GM23338 (cell line): ENCODE measurements around the gene RHOV. TPM values are rescaled to one million over a fixed set of nuclear protein-coding genes. Genes with fewer than 3 reads are reported as not detected.

Experiments used
- ATAC-seq: fragments of 200-7000 bp; cut with Tn5 transposase; 3 replicates; pipeline ENCODE4 v1.9.1; 2020
- DNase-seq: peaks from one replicate; pipeline ENCODE4 v3.0.0-alpha.2; 2015; ENCODE audit warnings: low spot score
- H2AFZ ChIP-seq: fragments of 200-600 bp; sonication (generic); 2 replicates; pipeline ENCODE4 v1.8.0; 2016; ENCODE audit warnings: antibody characterized with exemption, mild to moderate bottlenecking, moderate library complexity
- H3F3A ChIP-seq: fragments of 200-600 bp; sonication (generic); replicated peaks from 2 replicates; pipeline ENCODE4 v1.8.0; 2017; ENCODE audit warnings: antibody characterized with exemption, mixed run types, low read depth
- H3K27ac ChIP-seq: fragments of 200-600 bp; sonication (generic); 2 replicates; pipeline ENCODE4 v1.6.1; 2016; ENCODE audit warnings: low read depth
- H3K27me3 ChIP-seq: fragments of 200-600 bp; sonication (generic); 2 replicates; pipeline ENCODE4 v1.8.0; 2016; ENCODE audit warnings: mild to moderate bottlenecking, mixed run types, moderate library complexity; ENCODE audit not compliant: insufficient read depth
- H3K36me3 ChIP-seq: fragments of 200-600 bp; sonication (generic); 2 replicates; pipeline ENCODE4 v1.8.0; 2016; ENCODE audit warnings: mild to moderate bottlenecking; ENCODE audit not compliant: insufficient read depth
- H3K4me1 ChIP-seq: fragments of 200-600 bp; sonication (generic); 2 replicates; pipeline ENCODE4 v1.8.0; 2016; ENCODE audit warnings: mild to moderate bottlenecking, moderate library complexity; ENCODE audit not compliant: insufficient read depth
- H3K4me2 ChIP-seq: fragments of 200-600 bp; sonication (generic); 2 replicates; pipeline ENCODE4 v1.7.1; 2017; ENCODE audit warnings: mixed run types
- H3K4me3 ChIP-seq: fragments of 200-600 bp; sonication (generic); 2 replicates; pipeline ENCODE4 v1.6.1; 2016; ENCODE audit warnings: mixed run types
- H3K79me2 ChIP-seq: fragments of 200-600 bp; sonication (generic); replicated peaks from 2 replicates; pipeline ENCODE4 v1.8.0; 2017; ENCODE audit warnings: mild to moderate bottlenecking; ENCODE audit not compliant: insufficient read depth
- H3K9me2 ChIP-seq: fragments of 200-600 bp; sonication (generic); 2 replicates; pipeline ENCODE4 v1.8.0; 2017; ENCODE audit not compliant: insufficient read depth
- H4K20me1 ChIP-seq: fragments of 200-600 bp; sonication (generic); replicated peaks from 2 replicates; pipeline ENCODE4 v1.8.0; 2017; ENCODE audit warnings: mild to moderate bottlenecking; ENCODE audit not compliant: insufficient read depth
- H3K27ac Mint-ChIP-seq: 2 replicates; pipeline ENCODE4 v1.8.0; 2020; ENCODE audit warnings: inconsistent platforms, mild to moderate bottlenecking, moderate library complexity, mixed read lengths
- H3K27me3 Mint-ChIP-seq: 3 replicates; pipeline ENCODE4 v1.8.0; 2022; ENCODE audit warnings: low read depth, mild to moderate bottlenecking, moderate library complexity, mixed read lengths, inconsistent platforms; ENCODE audit not compliant: insufficient read depth, poor library complexity
- H3K36me3 Mint-ChIP-seq: 3 replicates; pipeline ENCODE4 v1.8.0; 2021; ENCODE audit warnings: low read depth, mild to moderate bottlenecking, inconsistent platforms, moderate library complexity, mixed read lengths
- H3K4me1 Mint-ChIP-seq: 3 replicates; pipeline ENCODE4 v1.8.0; 2020; ENCODE audit warnings: mild to moderate bottlenecking, inconsistent platforms, mixed read lengths
- H3K4me3 Mint-ChIP-seq: 3 replicates; pipeline ENCODE4 v1.8.0; 2021; ENCODE audit warnings: moderate library complexity, mild to moderate bottlenecking, inconsistent platforms, mixed read lengths
- H3K9me3 Mint-ChIP-seq: 3 replicates; pipeline ENCODE4 v1.8.0; 2020; ENCODE audit warnings: moderate library complexity, mild to moderate bottlenecking, inconsistent platforms, mixed read lengths
- EZH2 ChIP-seq: fragments of 200-600 bp; sonication (generic); IDR thresholded peaks from one replicate; pipeline ENCODE4 v1.8.0; 2017; ENCODE audit warnings: antibody characterized with exemption, mild to moderate bottlenecking, low read depth; ENCODE audit not compliant: unreplicated experiment
- EZH2phosphoT487 ChIP-seq: fragments of 200-600 bp; sonication (generic); IDR thresholded peaks from one replicate; pipeline ENCODE4 v1.8.1; 2018; ENCODE audit warnings: antibody characterized with exemption; ENCODE audit not compliant: unreplicated experiment
- JUNB ChIP-seq: IDR thresholded peaks from one replicate; pipeline ENCODE4 v1.6.1; 2016; ENCODE audit warnings: antibody characterized with exemption; ENCODE audit not compliant: unreplicated experiment
- NANOG ChIP-seq: IDR thresholded peaks from 2 replicates; pipeline ENCODE4 v1.6.1; 2016; ENCODE audit warnings: antibody characterized with exemption, borderline replicate concordance
- POLR2AphosphoS5 ChIP-seq: IDR thresholded peaks from 2 replicates; pipeline ENCODE4 v1.6.1; 2016; ENCODE audit warnings: antibody characterized with exemption, low read depth
- REST ChIP-seq: IDR thresholded peaks from one replicate; pipeline ENCODE4 v1.6.1; 2018; ENCODE audit warnings: antibody characterized with exemption; ENCODE audit not compliant: unreplicated experiment
- STAT1 ChIP-seq: IDR thresholded peaks from one replicate; pipeline ENCODE4 v1.6.1; 2016; ENCODE audit warnings: antibody characterized with exemption; ENCODE audit not compliant: unreplicated experiment
- ZNF114 ChIP-seq: fragments of 250-450 bp; sonication (Bioruptor Pico); IDR thresholded peaks from 2 replicates; pipeline ENCODE4 v1.5.0; 2020; ENCODE audit warnings: mild to moderate bottlenecking, moderate library complexity
- ZNF331 ChIP-seq: fragments of 250-450 bp; sonication (Bioruptor Pico); IDR thresholded peaks from 2 replicates; pipeline ENCODE4 v1.5.0; 2020; ENCODE audit warnings: low read depth, mild to moderate bottlenecking, moderate library complexity
- polyA plus RNA-seq: library from polyadenylated mRNA; unstranded; fragments of >200 nt; fragmentation: Nextera tagmentation; extraction: Ambion mirVana; gene quantifications from 2 replicates; pipeline ENCODE4 v1.2.1, GENCODE V29; 2016
- total RNA-seq: library from RNA; depleted of rRNA; stranded (reverse); fragments of >200 nt; shearing (Covaris generic); gene quantifications from 2 replicates; pipeline ENCODE4 v1.2.3, GENCODE V29; 2014
- TF ChIP-seq, protein P1 (sequence below): fragments of 250-450 bp; sonication (Bioruptor Pico); IDR thresholded peaks from 2 replicates; pipeline ENCODE4 v1.5.0; 2020; ENCODE audit warnings: mild to moderate bottlenecking, moderate library complexity
- TF ChIP-seq, protein P2 (sequence below), 2 experiments: fragments of 200-600 bp in 1 of 2; sonication (generic) in 1 of 2; conservative IDR thresholded peaks; 2 replicates each; pipeline versions ENCODE4 v1.5.1 to v1.6.1; 2016 to 2017; ENCODE audit warnings: antibody characterized with exemption in 2 of 2, low read depth in 2 of 2, mild to moderate bottlenecking in 2 of 2, moderate library complexity in 1 of 2
- TF ChIP-seq, protein P3 (sequence below): IDR thresholded peaks from 2 replicates; pipeline ENCODE4 v1.6.1; 2016; ENCODE audit warnings: antibody characterized with exemption

Gene RHOV
- total and polyA plus RNA-seq, 2 experiments from 2014 or later = 4.4 to 4.7 TPM

DNA sequence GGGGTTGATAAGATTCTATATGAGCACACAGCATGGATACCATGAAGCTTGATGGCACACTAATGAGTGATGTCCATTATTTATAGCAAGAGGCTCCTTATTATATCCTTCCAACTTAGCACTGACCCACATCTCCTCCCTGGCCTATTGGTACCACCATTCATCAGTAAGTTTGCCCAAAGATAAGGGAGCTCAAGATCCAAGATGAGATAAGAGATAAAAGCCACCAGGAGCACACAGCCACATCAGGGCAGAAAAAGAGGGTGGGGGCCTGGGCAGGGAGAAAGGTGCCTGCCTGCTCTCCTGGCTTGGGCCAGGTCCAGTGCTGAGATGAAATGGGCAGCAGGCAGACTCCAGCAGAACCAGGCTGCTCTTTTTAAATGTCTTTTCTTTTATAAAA lies 41.1 kb downstream of the RHOV start (continued):
- TF ChIP-seq, protein P1, sequence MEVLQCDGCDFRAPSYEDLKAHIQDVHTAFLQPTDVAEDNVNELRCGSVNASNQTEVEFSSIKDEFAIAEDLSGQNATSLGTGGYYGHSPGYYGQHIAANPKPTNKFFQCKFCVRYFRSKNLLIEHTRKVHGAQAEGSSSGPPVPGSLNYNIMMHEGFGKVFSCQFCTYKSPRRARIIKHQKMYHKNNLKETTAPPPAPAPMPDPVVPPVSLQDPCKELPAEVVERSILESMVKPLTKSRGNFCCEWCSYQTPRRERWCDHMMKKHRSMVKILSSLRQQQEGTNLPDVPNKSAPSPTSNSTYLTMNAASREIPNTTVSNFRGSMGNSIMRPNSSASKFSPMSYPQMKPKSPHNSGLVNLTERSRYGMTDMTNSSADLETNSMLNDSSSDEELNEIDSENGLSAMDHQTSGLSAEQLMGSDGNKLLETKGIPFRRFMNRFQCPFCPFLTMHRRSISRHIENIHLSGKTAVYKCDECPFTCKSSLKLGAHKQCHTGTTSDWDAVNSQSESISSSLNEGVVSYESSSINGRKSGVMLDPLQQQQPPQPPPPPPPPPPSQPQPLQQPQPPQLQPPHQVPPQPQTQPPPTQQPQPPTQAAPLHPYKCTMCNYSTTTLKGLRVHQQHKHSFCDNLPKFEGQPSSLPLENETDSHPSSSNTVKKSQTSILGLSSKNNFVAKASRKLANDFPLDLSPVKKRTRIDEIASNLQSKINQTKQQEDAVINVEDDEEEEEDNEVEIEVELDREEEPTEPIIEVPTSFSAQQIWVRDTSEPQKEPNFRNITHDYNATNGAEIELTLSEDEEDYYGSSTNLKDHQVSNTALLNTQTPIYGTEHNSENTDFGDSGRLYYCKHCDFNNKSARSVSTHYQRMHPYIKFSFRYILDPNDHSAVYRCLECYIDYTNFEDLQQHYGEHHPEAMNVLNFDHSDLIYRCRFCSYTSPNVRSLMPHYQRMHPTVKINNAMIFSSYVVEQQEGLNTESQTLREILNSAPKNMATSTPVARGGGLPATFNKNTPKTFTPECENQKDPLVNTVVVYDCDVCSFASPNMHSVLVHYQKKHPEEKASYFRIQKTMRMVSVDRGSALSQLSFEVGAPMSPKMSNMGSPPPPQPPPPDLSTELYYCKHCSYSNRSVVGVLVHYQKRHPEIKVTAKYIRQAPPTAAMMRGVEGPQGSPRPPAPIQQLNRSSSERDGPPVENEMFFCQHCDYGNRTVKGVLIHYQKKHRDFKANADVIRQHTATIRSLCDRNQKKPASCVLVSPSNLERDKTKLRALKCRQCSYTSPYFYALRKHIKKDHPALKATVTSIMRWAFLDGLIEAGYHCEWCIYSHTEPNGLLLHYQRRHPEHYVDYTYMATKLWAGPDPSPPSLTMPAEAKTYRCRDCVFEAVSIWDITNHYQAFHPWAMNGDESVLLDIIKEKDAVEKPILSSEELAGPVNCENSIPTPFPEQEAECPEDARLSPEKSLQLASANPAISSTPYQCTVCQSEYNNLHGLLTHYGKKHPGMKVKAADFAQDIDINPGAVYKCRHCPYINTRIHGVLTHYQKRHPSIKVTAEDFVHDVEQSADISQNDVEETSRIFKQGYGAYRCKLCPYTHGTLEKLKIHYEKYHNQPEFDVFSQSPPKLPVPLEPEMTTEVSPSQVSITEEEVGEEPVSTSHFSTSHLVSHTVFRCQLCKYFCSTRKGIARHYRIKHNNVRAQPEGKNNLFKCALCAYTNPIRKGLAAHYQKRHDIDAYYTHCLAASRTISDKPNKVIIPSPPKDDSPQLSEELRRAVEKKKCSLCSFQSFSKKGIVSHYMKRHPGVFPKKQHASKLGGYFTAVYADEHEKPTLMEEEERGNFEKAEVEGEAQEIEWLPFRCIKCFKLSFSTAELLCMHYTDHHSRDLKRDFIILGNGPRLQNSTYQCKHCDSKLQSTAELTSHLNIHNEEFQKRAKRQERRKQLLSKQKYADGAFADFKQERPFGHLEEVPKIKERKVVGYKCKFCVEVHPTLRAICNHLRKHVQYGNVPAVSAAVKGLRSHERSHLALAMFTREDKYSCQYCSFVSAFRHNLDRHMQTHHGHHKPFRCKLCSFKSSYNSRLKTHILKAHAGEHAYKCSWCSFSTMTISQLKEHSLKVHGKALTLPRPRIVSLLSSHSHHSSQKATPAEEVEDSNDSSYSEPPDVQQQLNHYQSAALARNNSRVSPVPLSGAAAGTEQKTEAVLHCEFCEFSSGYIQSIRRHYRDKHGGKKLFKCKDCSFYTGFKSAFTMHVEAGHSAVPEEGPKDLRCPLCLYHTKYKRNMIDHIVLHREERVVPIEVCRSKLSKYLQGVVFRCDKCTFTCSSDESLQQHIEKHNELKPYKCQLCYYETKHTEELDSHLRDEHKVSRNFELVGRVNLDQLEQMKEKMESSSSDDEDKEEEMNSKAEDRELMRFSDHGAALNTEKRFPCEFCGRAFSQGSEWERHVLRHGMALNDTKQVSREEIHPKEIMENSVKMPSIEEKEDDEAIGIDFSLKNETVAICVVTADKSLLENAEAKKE = no peak

- Histone ChIP-seq H3K27me3 (no peaks in the 10 kb centered on the region), H3K4me3 (no peak overlapping the region), H2AFZ (no peak overlapping the region), H3K36me3 (no peaks in the 10 kb centered on the region), H3K27ac (no peak overlapping the region), H3F3A (no peaks in the 10 kb centered on the region), H4K20me1 (no peaks in the 10 kb centered on the region), H3K79me2 (no peaks in the 10 kb centered on the region), H3K4me1 (no peaks in the 10 kb centered on the region), H3K4me2 (no peak overlapping the region), H3K9me2 (no peaks in the 10 kb centered on the region)
- DNase-seq (no peak), ATAC-seq (no peak)
- Mint-ChIP-seq H3K27ac (no peak overlapping the region), H3K4me3 (no peak overlapping the region), H3K36me3 (no peaks in the 10 kb centered on the region; the same call in 2 of the 3 replicates), H3K4me1 (peaks cover 6% of the 10 kb centered on the region; the same call in 2 of the 3 replicates), H3K27me3 (no peaks in the 10 kb centered on the region), H3K9me3 (no peaks in the 10 kb centered on the region)
- no peak for TF ChIP-seq JUNB
- TF ChIP-seq ZNF331 = no peak
- TF ChIP-seq STAT1 = no peak
- TF ChIP-seq, protein P2, sequence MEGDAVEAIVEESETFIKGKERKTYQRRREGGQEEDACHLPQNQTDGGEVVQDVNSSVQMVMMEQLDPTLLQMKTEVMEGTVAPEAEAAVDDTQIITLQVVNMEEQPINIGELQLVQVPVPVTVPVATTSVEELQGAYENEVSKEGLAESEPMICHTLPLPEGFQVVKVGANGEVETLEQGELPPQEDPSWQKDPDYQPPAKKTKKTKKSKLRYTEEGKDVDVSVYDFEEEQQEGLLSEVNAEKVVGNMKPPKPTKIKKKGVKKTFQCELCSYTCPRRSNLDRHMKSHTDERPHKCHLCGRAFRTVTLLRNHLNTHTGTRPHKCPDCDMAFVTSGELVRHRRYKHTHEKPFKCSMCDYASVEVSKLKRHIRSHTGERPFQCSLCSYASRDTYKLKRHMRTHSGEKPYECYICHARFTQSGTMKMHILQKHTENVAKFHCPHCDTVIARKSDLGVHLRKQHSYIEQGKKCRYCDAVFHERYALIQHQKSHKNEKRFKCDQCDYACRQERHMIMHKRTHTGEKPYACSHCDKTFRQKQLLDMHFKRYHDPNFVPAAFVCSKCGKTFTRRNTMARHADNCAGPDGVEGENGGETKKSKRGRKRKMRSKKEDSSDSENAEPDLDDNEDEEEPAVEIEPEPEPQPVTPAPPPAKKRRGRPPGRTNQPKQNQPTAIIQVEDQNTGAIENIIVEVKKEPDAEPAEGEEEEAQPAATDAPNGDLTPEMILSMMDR (conservative IDR thresholded peaks at IDR 0.05; ENCODE audit: low read depth in 2 of 2) = no peak
- TF ChIP-seq, protein P3, sequence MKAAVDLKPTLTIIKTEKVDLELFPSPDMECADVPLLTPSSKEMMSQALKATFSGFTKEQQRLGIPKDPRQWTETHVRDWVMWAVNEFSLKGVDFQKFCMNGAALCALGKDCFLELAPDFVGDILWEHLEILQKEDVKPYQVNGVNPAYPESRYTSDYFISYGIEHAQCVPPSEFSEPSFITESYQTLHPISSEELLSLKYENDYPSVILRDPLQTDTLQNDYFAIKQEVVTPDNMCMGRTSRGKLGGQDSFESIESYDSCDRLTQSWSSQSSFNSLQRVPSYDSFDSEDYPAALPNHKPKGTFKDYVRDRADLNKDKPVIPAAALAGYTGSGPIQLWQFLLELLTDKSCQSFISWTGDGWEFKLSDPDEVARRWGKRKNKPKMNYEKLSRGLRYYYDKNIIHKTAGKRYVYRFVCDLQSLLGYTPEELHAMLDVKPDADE = no peak
- TF ChIP-seq ZNF114 (CRISPR knock-in tag) = no peak
- TF ChIP-seq REST = no peak
- TF ChIP-seq POLR2AphosphoS5 = no peak
- TF ChIP-seq NANOG = no peak
- TF ChIP-seq EZH2 = no peak
- no peak for TF ChIP-seq EZH2phosphoT487
These were observed 42.2 kb downstream of the RHOV start for GRCh38 chr15:40831861-40832260.
